AG09319 (cell line): ENCODE results near the gene ITGAX.

Experiments
- DNase-seq: peaks from one replicate; pipeline ENCODE4 v3.0.0-alpha.2; 2010; ENCODE audit warnings: low read depth; ENCODE audit errors: extremely low read depth
- TF ChIP-seq, protein P1 (sequence below): IDR thresholded peaks from 2 replicates; pipeline ENCODE4 v1.5.1; 2011; ENCODE audit warnings: low read depth, mild to moderate bottlenecking, inconsistent platforms, low read length, moderate library complexity

Gene ITGAX

DNA sequence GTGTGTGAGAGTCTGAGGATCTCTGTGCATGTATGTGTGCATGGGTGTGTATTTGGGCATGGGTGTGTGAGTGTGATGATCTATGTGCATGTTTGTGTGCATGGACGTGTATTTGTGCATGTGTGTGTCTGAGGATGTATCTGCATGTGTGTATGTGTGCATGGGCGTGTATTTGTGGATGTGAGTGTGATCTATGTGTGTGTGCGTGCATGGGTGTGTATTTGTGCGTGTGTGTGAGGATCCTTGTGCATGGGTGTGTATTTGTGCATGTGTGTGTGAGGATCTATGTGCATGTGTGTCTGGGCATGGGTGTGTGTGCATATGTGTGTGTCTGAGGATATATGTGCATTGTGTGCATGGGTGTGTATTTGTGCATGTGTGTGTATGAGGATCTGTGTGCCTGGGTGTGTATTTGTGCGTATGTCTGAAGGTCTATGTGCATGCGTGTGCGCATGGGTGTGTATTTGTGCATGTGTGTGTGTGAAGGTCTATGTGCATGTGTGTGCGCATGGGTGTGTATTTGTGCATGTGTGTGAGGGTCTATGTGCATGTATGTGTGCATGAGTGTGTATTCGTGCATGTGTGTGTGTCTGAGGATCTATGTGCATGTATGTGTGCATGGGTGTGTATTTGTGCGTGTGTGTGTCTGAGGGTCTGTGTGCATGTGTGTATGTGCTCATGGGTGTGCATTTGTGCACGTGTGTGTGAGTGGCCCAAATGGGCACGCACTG is 26.5 kb upstream of the ITGAX start:
- TF ChIP-seq, protein P1, sequence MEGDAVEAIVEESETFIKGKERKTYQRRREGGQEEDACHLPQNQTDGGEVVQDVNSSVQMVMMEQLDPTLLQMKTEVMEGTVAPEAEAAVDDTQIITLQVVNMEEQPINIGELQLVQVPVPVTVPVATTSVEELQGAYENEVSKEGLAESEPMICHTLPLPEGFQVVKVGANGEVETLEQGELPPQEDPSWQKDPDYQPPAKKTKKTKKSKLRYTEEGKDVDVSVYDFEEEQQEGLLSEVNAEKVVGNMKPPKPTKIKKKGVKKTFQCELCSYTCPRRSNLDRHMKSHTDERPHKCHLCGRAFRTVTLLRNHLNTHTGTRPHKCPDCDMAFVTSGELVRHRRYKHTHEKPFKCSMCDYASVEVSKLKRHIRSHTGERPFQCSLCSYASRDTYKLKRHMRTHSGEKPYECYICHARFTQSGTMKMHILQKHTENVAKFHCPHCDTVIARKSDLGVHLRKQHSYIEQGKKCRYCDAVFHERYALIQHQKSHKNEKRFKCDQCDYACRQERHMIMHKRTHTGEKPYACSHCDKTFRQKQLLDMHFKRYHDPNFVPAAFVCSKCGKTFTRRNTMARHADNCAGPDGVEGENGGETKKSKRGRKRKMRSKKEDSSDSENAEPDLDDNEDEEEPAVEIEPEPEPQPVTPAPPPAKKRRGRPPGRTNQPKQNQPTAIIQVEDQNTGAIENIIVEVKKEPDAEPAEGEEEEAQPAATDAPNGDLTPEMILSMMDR, result no peak
- DNase-seq, result no peak

DNA sequence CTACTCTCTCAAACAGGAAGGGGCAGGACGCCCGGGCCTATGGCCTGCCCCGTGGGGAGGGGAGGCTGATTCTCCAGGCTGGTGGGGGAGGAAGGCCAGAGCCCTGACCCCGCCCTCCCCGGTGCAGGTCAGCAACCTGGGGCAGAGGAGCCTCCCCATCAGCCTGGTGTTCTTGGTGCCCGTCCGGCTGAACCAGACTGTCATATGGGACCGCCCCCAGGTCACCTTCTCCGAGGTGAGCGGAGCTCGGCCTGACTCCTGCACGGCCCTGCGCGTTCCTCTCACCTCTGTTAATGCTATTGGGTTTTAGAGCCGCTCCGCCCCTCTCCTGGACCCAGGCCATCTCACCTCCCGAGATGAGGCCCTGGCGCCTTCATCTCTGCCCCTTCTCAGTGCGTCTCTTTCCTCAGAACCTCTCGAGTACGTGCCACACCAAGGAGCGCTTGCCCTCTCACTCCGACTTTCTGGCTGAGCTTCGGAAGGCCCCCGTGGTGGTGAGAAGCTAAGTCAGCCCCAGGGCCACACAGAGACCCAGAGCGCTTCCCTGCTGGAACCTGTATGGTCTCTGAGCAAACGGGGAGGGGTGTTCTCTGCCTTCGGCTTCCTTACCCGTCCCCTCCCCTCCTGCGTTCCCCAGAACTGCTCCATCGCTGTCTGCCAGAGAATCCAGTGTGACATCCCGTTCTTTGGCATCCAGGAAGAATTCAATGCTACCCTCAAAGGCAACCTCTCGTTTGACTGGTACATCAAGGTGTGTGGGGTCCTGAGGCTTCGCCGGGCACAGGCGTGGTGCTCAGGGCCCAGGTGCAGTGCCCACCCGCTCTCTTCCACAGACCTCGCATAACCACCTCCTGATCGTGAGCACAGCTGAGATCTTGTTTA is 25.1 kb upstream of the ITGAX start:
- DNase-seq, result no peak
- TF ChIP-seq, protein P1, result no peak

GRCh38 chr16:31330553-31330890 is 24.5 kb upstream of the ITGAX start:
- TF ChIP-seq, protein P1, result no peak
- DNase-seq, result no peak

DNA sequence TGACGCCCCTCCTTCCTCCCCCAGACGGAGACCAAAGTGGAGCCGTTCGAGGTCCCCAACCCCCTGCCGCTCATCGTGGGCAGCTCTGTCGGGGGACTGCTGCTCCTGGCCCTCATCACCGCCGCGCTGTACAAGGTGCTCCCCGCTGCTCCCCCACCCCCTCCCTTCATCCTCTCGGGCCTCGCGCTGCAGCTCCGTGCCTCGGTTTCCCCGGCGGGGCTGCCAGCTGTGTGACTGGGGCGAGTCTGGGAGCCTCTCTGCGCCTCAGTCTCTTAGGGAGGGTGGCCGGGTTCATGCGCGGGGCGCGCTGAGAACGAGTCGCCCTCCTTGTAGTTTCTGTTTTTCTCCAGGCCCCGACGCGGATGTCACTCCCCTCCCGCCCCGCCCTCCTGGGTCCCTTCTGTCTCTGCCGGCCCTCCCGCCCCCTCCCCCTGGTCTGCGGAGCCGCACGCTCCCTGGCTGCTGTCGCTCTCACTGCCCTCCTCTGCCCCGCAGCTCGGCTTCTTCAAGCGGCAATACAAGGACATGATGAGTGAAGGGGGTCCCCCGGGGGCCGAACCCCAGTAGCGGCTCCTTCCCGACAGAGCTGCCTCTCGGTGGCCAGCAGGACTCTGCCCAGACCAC is 23.7 kb upstream of the ITGAX start:
- TF ChIP-seq, protein P1, result no peak
- DNase-seq, result no peak

DNA sequence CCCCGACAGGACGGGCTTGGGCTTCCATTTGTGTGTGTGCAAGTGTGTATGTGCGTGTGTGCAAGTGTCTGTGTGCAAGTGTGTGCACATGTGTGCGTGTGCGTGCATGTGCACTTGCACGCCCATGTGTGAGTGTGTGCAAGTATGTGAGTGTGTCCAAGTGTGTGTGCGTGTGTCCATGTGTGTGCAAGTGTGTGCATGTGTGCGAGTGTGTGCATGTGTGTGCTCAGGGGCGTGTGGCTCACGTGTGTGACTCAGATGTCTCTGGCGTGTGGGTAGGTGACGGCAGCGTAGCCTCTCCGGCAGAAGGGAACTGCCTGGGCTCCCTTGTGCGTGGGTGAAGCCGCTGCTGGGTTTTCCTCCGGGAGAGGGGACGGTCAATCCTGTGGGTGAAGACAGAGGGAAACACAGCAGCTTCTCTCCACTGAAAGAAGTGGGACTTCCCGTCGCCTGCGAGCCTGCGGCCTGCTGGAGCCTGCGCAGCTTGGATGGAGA is 23.1 kb upstream of the ITGAX start:
- DNase-seq, result no peak
- TF ChIP-seq, protein P1, result no peak

GRCh38 chr16:31332544-31332943 is 22.4 kb upstream of the ITGAX start:
- no peak for DNase-seq
- TF ChIP-seq, protein P1, result no peak
